IMR-90 (cell line): Measurements from ENCODE around the gene TMOD1. TPM values are rescaled to one million over a fixed set of nuclear protein-coding genes. Genes with fewer than 3 reads are reported as not detected.

ENCODE experiments used
- ATAC-seq: fragments of 200-7000 bp; cut with Tn5 transposase; 2 replicates; pipeline ENCODE4 v1.9.1; 2020; ENCODE audit warnings: low read depth, mild to moderate bottlenecking, moderate library complexity
- BruUV-seq: library from RNA; stranded (reverse); fragments of 400-500 nt; replicated peaks from 2 replicates; lab custom pipeline; 2021; lab: Mats Ljungman, UMichigan
- CTCF ChIA-PET: fragments of 300-600 bp; formaldehyde crosslinking; extraction: SDS; loops from one replicate; lab custom pipeline; 2021; ENCODE audit warnings: antibody characterized with exemption; lab: Yijun Ruan, JAX
- POLR2A ChIA-PET: fragments of 300-600 bp; sonication (Branson Sonifier 250); formaldehyde crosslinking; loops from one replicate; lab custom pipeline; 2022; ENCODE audit warnings: antibody characterized with exemption; ENCODE audit not compliant: unreplicated experiment; lab: Charles Lee
- DNase-seq: peaks from one replicate; pipeline ENCODE4 v3.0.0; 2013
- H2AFZ ChIP-seq: replicated peaks from 2 replicates; pipeline ENCODE3; 2013; ENCODE audit warnings: low read length, mild to moderate bottlenecking; ENCODE audit not compliant: poor library complexity
- H2AK5ac ChIP-seq: 2 replicates; pipeline ENCODE4 v1.6.1; 2013; ENCODE audit warnings: low read depth, low read length, inconsistent platforms
- H2AK9ac ChIP-seq: replicated peaks from 2 replicates; pipeline ENCODE3; 2013; ENCODE audit warnings: mild to moderate bottlenecking, low read depth, low read length, moderate library complexity; ENCODE audit not compliant: poor library complexity
- H2BK120ac ChIP-seq: 2 replicates; pipeline ENCODE4 v1.6.1; 2013; ENCODE audit warnings: low read depth, low read length, inconsistent platforms
- H2BK15ac ChIP-seq: 3 replicates; pipeline ENCODE4 v1.6.1; 2013; ENCODE audit warnings: low read depth, low read length, inconsistent platforms
- H2BK20ac ChIP-seq: 2 replicates; pipeline ENCODE4 v1.6.1; 2013; ENCODE audit warnings: low read depth, mild to moderate bottlenecking, inconsistent platforms, low read length, moderate library complexity
- H2BK5ac ChIP-seq: 2 replicates; pipeline ENCODE4 v1.6.1; 2013; ENCODE audit warnings: mild to moderate bottlenecking, low read depth, low read length, inconsistent platforms; ENCODE audit not compliant: poor library complexity, severe bottlenecking
- H3K14ac ChIP-seq: replicated peaks from 2 replicates; pipeline ENCODE4 v1.6.1; 2013; ENCODE audit warnings: low read depth, low read length, inconsistent platforms
- H3K18ac ChIP-seq: 2 replicates; pipeline ENCODE4 v1.6.1; 2013; ENCODE audit warnings: low read depth, low read length, control low read depth
- H3K23ac ChIP-seq: 2 replicates; pipeline ENCODE4 v1.6.1; 2013; ENCODE audit warnings: low read depth, low read length, inconsistent platforms
- H3K27ac ChIP-seq: 2 replicates; pipeline ENCODE4 v1.5.1; 2013; ENCODE audit warnings: mild to moderate bottlenecking, control low read depth, low read length; ENCODE audit not compliant: insufficient read depth
- H3K27me3 ChIP-seq: 2 replicates; pipeline ENCODE4 v1.6.1; 2013; ENCODE audit warnings: low read length; ENCODE audit not compliant: control insufficient read depth, insufficient read depth
- H3K36me3 ChIP-seq: 2 replicates; pipeline ENCODE4 v1.6.1; 2013; ENCODE audit warnings: low read length, mixed read lengths; ENCODE audit not compliant: control insufficient read depth, insufficient read depth
- H3K4ac ChIP-seq: 2 replicates; pipeline ENCODE4 v1.6.1; 2013; ENCODE audit warnings: low read depth, low read length, inconsistent platforms
- H3K4me1 ChIP-seq: 2 replicates; pipeline ENCODE4 v1.6.1; 2013; ENCODE audit warnings: low read length, mixed read lengths; ENCODE audit not compliant: control insufficient read depth, insufficient read depth
- H3K4me2 ChIP-seq: 2 replicates; pipeline ENCODE4 v1.6.1; 2013; ENCODE audit warnings: low read depth, mild to moderate bottlenecking, control low read depth, low read length, moderate library complexity
- H3K4me3 ChIP-seq: 2 replicates; pipeline ENCODE4 v1.5.1; 2013; ENCODE audit warnings: low read depth, mild to moderate bottlenecking, control low read depth, low read length, moderate library complexity; ENCODE audit not compliant: insufficient read depth
- H3K56ac ChIP-seq: 2 replicates; pipeline ENCODE4 v1.6.1; 2013; ENCODE audit warnings: low read length, inconsistent platforms; ENCODE audit not compliant: insufficient read depth; ENCODE audit errors: extremely low read depth
- H3K79me1 ChIP-seq, 2 experiments: 2 replicates each; pipeline ENCODE4 v1.6.1; 2013; ENCODE audit warnings: low read length in 2 of 2, inconsistent platforms in 1 of 2, low read depth in 1 of 2
- H3K9ac ChIP-seq: 2 replicates; pipeline ENCODE4 v1.6.1; 2013; ENCODE audit warnings: low read depth, low read length, control low read depth
- H3K9me1 ChIP-seq: 2 replicates; pipeline ENCODE4 v1.6.1; 2013; ENCODE audit warnings: low read length, inconsistent platforms; ENCODE audit not compliant: insufficient read depth
- H3K9me3 ChIP-seq: 2 replicates; pipeline ENCODE4 v1.6.1; 2013; ENCODE audit warnings: low read length; ENCODE audit not compliant: control insufficient read depth, insufficient read depth
- H4K20me1 ChIP-seq: 2 replicates; pipeline ENCODE4 v1.6.1; 2013; ENCODE audit warnings: low read length, inconsistent platforms; ENCODE audit not compliant: insufficient read depth
- H4K5ac ChIP-seq: 2 replicates; pipeline ENCODE4 v1.6.1; 2013; ENCODE audit warnings: mild to moderate bottlenecking, low read depth, low read length, control low read depth
- H4K8ac ChIP-seq, 2 experiments: 2 replicates each; pipeline ENCODE4 v1.6.1; 2013; ENCODE audit warnings: low read depth in 2 of 2, low read length in 2 of 2, control low read depth in 1 of 2, inconsistent platforms in 1 of 2
- H4K91ac ChIP-seq: 2 replicates; pipeline ENCODE4 v1.6.1; 2013; ENCODE audit warnings: low read depth, low read length, inconsistent platforms; ENCODE audit not compliant: insufficient read depth
- BHLHE40 ChIP-seq: fragments of 150-350 bp; IDR thresholded peaks from 2 replicates; pipeline ENCODE4 v1.6.1; 2016; ENCODE audit warnings: mild to moderate bottlenecking, low read depth, low read length
- CEBPB ChIP-seq: IDR thresholded peaks from 2 replicates; pipeline ENCODE4 v1.6.1; 2012; ENCODE audit warnings: low read depth, low read length, improper control_type of control experiment
- CHD1 ChIP-seq: IDR thresholded peaks from 2 replicates; pipeline ENCODE4 v1.6.1; 2012; ENCODE audit warnings: low read depth, low read length, improper control_type of control experiment
- FOS ChIP-seq: fragments of 150-350 bp; IDR thresholded peaks from 2 replicates; pipeline ENCODE4 v1.6.1; 2016; ENCODE audit warnings: low read depth, low read length
- MAFK ChIP-seq: IDR thresholded peaks from 2 replicates; pipeline ENCODE4 v1.6.1; 2012; ENCODE audit warnings: low read depth, low read length, improper control_type of control experiment
- MAZ ChIP-seq: IDR thresholded peaks from 2 replicates; pipeline ENCODE4 v1.6.1; 2012; ENCODE audit warnings: low read depth, mild to moderate bottlenecking, low read length, improper control_type of control experiment, moderate library complexity, borderline replicate concordance
- MXI1 ChIP-seq: IDR thresholded peaks from 2 replicates; pipeline ENCODE4 v1.6.1; 2012; ENCODE audit warnings: low read depth, mild to moderate bottlenecking, low read length, moderate library complexity, borderline replicate concordance
- NFE2L2 ChIP-seq: fragments of 150-350 bp; IDR thresholded peaks from 2 replicates; pipeline ENCODE4 v1.6.1; 2016; ENCODE audit warnings: low read depth, mild to moderate bottlenecking, low read length
- POLR2A ChIP-seq: IDR thresholded peaks from 2 replicates; pipeline ENCODE4 v1.6.1; 2012; ENCODE audit warnings: mild to moderate bottlenecking, low read depth, low read length
- RAD21 ChIP-seq: IDR thresholded peaks from 2 replicates; pipeline ENCODE4 v1.6.1; 2012; ENCODE audit warnings: low read length, improper control_type of control experiment
- RCOR1 ChIP-seq: IDR thresholded peaks from 2 replicates; pipeline ENCODE4 v1.6.1; 2012; ENCODE audit warnings: mild to moderate bottlenecking, low read length, improper control_type of control experiment; ENCODE audit not compliant: insufficient replicate concordance
- RFX5 ChIP-seq: IDR thresholded peaks from 2 replicates; pipeline ENCODE4 v1.8.0; 2012; ENCODE audit warnings: low read depth, mild to moderate bottlenecking, low read length, moderate library complexity
- SMC3 ChIP-seq: fragments of 150-350 bp; IDR thresholded peaks from 2 replicates; pipeline ENCODE4 v1.6.1; 2016; ENCODE audit warnings: low read depth, mild to moderate bottlenecking, antibody characterized with exemption, low read length, moderate library complexity
- USF2 ChIP-seq: fragments of 150-350 bp; IDR thresholded peaks from 2 replicates; pipeline ENCODE4 v1.6.1; 2017; ENCODE audit warnings: mild to moderate bottlenecking, antibody characterized with exemption, low read length, low read depth
- WGBS, 2 experiments: methylation state at CpG; one replicate each; pipeline versions ENCODE4 v1.1.5 to v1.1.7; 2013; ENCODE audit warnings: missing lambda C conversion rate in 2 of 2; ENCODE audit not compliant: insufficient read length in 1 of 2; ENCODE audit errors: extremely low coverage in 2 of 2; 5-methylcytosine and 5-hydroxymethylcytosine counted together
- dilution Hi-C: fragments of 300-500 bp; cut with HindIII; formaldehyde crosslinking; loops from one replicate; pipeline ENCODE4 v1.14.3; 2018; ENCODE audit warnings: low sequenced_read_pairs; ENCODE audit not compliant: unreplicated experiment
- in situ Hi-C: fragments of 300-500 bp; cut with MboI; formaldehyde crosslinking; loops from 3 replicates; pipeline ENCODE4 v1.14.3; 2019; ENCODE audit warnings: low sequenced_read_pairs, inconsistent platforms, mixed read lengths
- intact Hi-C: fragments of 100-400 bp; cut with micrococcal nuclease; formaldehyde crosslinking; loops from 2 replicates; pipeline ENCODE4 v1.10.0; 2022
- polyA plus RNA-seq, 3 experiments: library from polyadenylated mRNA; depleted of rRNA; stranded (reverse); fragments of >200 nt; gene quantifications; 2 replicates each; pipeline ENCODE4 v1.2.3, GENCODE V29; 2012; ENCODE audit warnings: low replicate concordance in 1 of 3
- total RNA-seq: library from RNA; depleted of rRNA; stranded (reverse); fragments of >200 nt; gene quantifications from 2 replicates; pipeline ENCODE4 v1.2.3, GENCODE V29; 2012
- TF ChIP-seq, protein P1 (sequence below): conservative IDR thresholded peaks from 2 replicates; pipeline ENCODE4 v1.5.1; 2012; ENCODE audit warnings: mild to moderate bottlenecking, low read depth, low read length, improper control_type of control experiment
- TF ChIP-seq, protein P2 (sequence below): fragments of 150-350 bp; IDR thresholded peaks from 2 replicates; pipeline ENCODE4 v1.6.1; 2016; ENCODE audit warnings: low read depth, mild to moderate bottlenecking, low read length, moderate library complexity, borderline replicate concordance

The TMOD1 gene
- total and polyA plus RNA-seq, 2 of the 4 experiments (the other 2 are of a cell fraction), result 0.18 to 0.38 TPM

DNA sequence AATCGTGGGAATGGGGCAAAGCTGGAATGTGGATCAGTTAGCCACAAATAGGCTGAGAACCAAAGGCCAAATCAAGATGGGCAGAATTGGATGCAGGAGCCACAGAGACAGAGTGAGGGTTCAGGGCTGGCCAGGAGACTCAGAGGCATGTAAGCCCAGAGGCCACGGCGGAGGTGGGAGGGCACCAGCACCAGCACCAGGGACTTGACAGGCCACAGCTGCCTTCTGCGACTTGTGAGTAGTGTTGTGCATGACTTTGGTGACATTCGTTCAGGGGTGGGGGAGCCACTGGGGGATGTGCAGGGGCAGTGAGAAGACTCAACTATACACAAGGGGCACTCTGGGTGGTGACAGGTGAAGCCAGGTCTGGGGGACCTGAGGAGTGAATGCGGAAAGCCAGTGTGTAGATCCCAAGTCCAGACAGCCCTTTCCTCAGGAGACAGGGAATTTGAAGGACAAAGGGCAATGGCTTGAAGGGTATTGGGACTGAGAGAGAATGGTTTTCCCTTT is 53.2 kb downstream of the TMOD1 start:
- no peaks in the 10 kb centered on the region for H4K20me1 ChIP-seq
- H2BK5ac ChIP-seq, result no peak overlapping the region
- H2AFZ ChIP-seq, result no peak overlapping the region
- no TSS peak for BruUV-seq
- CTCF ChIA-PET, result no interaction called here
- no peak overlapping the region for H3K4me3 ChIP-seq
- H3K79me1 ChIP-seq, result no peaks in the 10 kb centered on the region
- H4K91ac ChIP-seq, result no peak overlapping the region
- no peak overlapping the region for H2AK5ac ChIP-seq
- no peaks in the 10 kb centered on the region for H3K9me3 ChIP-seq
- ATAC-seq (no peak), DNase-seq (no peak)
- H3K9me1 ChIP-seq, result no peaks in the 10 kb centered on the region
- no peak overlapping the region for H3K4me2 ChIP-seq
- H3K27me3 ChIP-seq, result no peaks in the 10 kb centered on the region; the same call in 1 of the 2 replicates
- no peak overlapping the region for H3K4ac ChIP-seq
- no CpG with 5 or more reads among the region's 6 CpGs for WGBS, 2 experiments
- no peak overlapping the region for H2BK15ac ChIP-seq
- no peak overlapping the region for H2BK20ac ChIP-seq
- H4K8ac ChIP-seq, result no peak overlapping the region
- TF ChIP-seq POLR2A, result no peak
- TF ChIP-seq FOS, result no peak
- TF ChIP-seq BHLHE40, result no peak
- TF ChIP-seq RFX5, result no peak
- no peak for TF ChIP-seq MXI1
- no peak for TF ChIP-seq MAFK
- TF ChIP-seq MAZ, result no peak
- no peak for TF ChIP-seq SMC3
- TF ChIP-seq, protein P1, sequence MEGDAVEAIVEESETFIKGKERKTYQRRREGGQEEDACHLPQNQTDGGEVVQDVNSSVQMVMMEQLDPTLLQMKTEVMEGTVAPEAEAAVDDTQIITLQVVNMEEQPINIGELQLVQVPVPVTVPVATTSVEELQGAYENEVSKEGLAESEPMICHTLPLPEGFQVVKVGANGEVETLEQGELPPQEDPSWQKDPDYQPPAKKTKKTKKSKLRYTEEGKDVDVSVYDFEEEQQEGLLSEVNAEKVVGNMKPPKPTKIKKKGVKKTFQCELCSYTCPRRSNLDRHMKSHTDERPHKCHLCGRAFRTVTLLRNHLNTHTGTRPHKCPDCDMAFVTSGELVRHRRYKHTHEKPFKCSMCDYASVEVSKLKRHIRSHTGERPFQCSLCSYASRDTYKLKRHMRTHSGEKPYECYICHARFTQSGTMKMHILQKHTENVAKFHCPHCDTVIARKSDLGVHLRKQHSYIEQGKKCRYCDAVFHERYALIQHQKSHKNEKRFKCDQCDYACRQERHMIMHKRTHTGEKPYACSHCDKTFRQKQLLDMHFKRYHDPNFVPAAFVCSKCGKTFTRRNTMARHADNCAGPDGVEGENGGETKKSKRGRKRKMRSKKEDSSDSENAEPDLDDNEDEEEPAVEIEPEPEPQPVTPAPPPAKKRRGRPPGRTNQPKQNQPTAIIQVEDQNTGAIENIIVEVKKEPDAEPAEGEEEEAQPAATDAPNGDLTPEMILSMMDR, result no peak
- TF ChIP-seq CHD1, result no peak
- TF ChIP-seq RAD21, result no peak
- TF ChIP-seq NFE2L2, result no peak
- TF ChIP-seq RCOR1, result no peak
- TF ChIP-seq CEBPB, result no peak
- TF ChIP-seq, protein P2, sequence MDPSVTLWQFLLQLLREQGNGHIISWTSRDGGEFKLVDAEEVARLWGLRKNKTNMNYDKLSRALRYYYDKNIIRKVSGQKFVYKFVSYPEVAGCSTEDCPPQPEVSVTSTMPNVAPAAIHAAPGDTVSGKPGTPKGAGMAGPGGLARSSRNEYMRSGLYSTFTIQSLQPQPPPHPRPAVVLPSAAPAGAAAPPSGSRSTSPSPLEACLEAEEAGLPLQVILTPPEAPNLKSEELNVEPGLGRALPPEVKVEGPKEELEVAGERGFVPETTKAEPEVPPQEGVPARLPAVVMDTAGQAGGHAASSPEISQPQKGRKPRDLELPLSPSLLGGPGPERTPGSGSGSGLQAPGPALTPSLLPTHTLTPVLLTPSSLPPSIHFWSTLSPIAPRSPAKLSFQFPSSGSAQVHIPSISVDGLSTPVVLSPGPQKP, result no peak
- TF ChIP-seq USF2, result no peak
- in situ Hi-C loops, result no loop called here
- H3K27ac ChIP-seq, result no peak overlapping the region
- no peak overlapping the region for H3K9ac ChIP-seq
- no peaks in the 10 kb centered on the region for H3K4me1 ChIP-seq
- intact Hi-C loops, result no loop called here
- no peak overlapping the region for H2BK120ac ChIP-seq
- H2AK9ac ChIP-seq, result no peak overlapping the region
- POLR2A ChIA-PET, result no interaction called here
- no peak overlapping the region for H4K5ac ChIP-seq
- H3K14ac ChIP-seq, result no peak overlapping the region
- H3K18ac ChIP-seq, result no peak overlapping the region
- H3K36me3 ChIP-seq, result no peaks in the 10 kb centered on the region
- H3K56ac ChIP-seq, result no peak overlapping the region
- dilution Hi-C loops, result no loop called here
- H3K23ac ChIP-seq, result no peak overlapping the region
